Loucy (cell line): ENCODE results near the gene TKT.

Experiments
- H2AFZ ChIP-seq: fragments of 200-600 bp; sonication (generic); 2 replicates; pipeline ENCODE4 v1.6.0; 2016; ENCODE audit warnings: antibody characterized with exemption, mild to moderate bottlenecking, low read length, moderate library complexity
- H3F3A ChIP-seq: fragments of 200-600 bp; 2 replicates; pipeline ENCODE4 v1.6.0; 2016; ENCODE audit warnings: antibody characterized with exemption, low read depth, mild to moderate bottlenecking
- H3K27me3 ChIP-seq: fragments of 200-600 bp; sonication (generic); 2 replicates; pipeline ENCODE4 v1.6.1; 2014; ENCODE audit warnings: low read length, mild to moderate bottlenecking; ENCODE audit not compliant: insufficient read depth, poor library complexity, severe bottlenecking
- H3K36me3 ChIP-seq: fragments of 200-600 bp; sonication (generic); 2 replicates; pipeline ENCODE4 v1.6.1; 2016; ENCODE audit warnings: low read length; ENCODE audit not compliant: insufficient read depth
- H3K4me1 ChIP-seq: fragments of 200-600 bp; sonication (generic); 2 replicates; pipeline ENCODE4 v1.5.1; 2014; ENCODE audit warnings: low read length, mild to moderate bottlenecking; ENCODE audit not compliant: insufficient read depth, poor library complexity, severe bottlenecking
- H3K4me2 ChIP-seq: fragments of 200-600 bp; sonication (generic); 2 replicates; pipeline ENCODE4 v1.6.0; 2014; ENCODE audit warnings: antibody characterized with exemption, low read length, low read depth, mild to moderate bottlenecking; ENCODE audit not compliant: poor library complexity, severe bottlenecking
- H3K4me3 ChIP-seq: fragments of 200-600 bp; sonication (generic); 2 replicates; pipeline ENCODE4 v1.5.1; 2014; ENCODE audit warnings: low read length, mild to moderate bottlenecking, mixed read lengths; ENCODE audit not compliant: poor library complexity, severe bottlenecking
- H3K79me2 ChIP-seq: fragments of 200-600 bp; sonication (generic); 2 replicates; pipeline ENCODE4 v1.6.1; 2014; ENCODE audit warnings: low read length; ENCODE audit not compliant: insufficient read depth
- H3K9ac ChIP-seq: fragments of 200-600 bp; sonication (generic); 2 replicates; pipeline ENCODE4 v1.6.0; 2014; ENCODE audit warnings: mild to moderate bottlenecking, low read depth, low read length, moderate library complexity; ENCODE audit not compliant: poor library complexity, severe bottlenecking
- H3K9me2 ChIP-seq: fragments of 200-600 bp; sonication (generic); replicated peaks from 2 replicates; pipeline ENCODE4 v1.6.1; 2016; ENCODE audit warnings: low read depth, low read length, mixed read lengths
- H3K9me3 ChIP-seq: fragments of 200-600 bp; sonication (generic); 2 replicates; pipeline ENCODE4 v1.6.1; 2014; ENCODE audit warnings: mild to moderate bottlenecking, antibody characterized with exemption, low read length, low read depth; ENCODE audit not compliant: insufficient read depth
- H4K20me1 ChIP-seq: fragments of 200-600 bp; sonication (generic); 2 replicates; pipeline ENCODE4 v1.6.0; 2014; ENCODE audit warnings: antibody characterized with exemption, low read length, mild to moderate bottlenecking; ENCODE audit not compliant: insufficient read depth, poor library complexity, severe bottlenecking
- CTCF ChIP-seq: fragments of 200-600 bp; sonication (generic); conservative IDR thresholded peaks from 2 replicates; pipeline ENCODE4 v1.5.1; 2014; ENCODE audit warnings: mild to moderate bottlenecking, antibody characterized with exemption, low read length
- EZH2phosphoT487 ChIP-seq: fragments of 200-600 bp; IDR thresholded peaks from 2 replicates; pipeline ENCODE4 v1.6.1; 2018; ENCODE audit warnings: antibody characterized with exemption, mild to moderate bottlenecking, moderate library complexity, borderline replicate concordance

Gene TKT

GRCh38 chr3:53248161-53248560 lies 7.7 kb downstream of the TKT start:
- Histone ChIP-seq H2AFZ (no peak overlapping the region), H3K9me3 (no peaks in the 10 kb centered on the region), H3K4me2 (peak overlapping the region; percentile 26), H3K9me2 (no peaks in the 10 kb centered on the region), H3K9ac (no peak overlapping the region), H3F3A (no peaks in the 10 kb centered on the region), H3K4me1 (peaks cover 36% of the 10 kb centered on the region), H3K27me3 (no peaks in the 10 kb centered on the region), H3K36me3 (peaks cover 5% of the 10 kb centered on the region; the same call in 1 of the 2 replicates), H3K4me3 (no peak overlapping the region), H3K79me2 (peaks cover 98% of the 10 kb centered on the region), H4K20me1 (peaks cover 77% of the 10 kb centered on the region)
- TF ChIP-seq EZH2phosphoT487 (no peak), CTCF (no peak)

GRCh38 chr3:53247619-53248018 lies 8.2 kb downstream of the TKT start:
- peaks cover 5% of the 10 kb centered on the region; the same call in 1 of the 2 replicates for H3K36me3 ChIP-seq
- no peaks in the 10 kb centered on the region for H3K27me3 ChIP-seq
- no peak overlapping the region for H3K4me2 ChIP-seq
- H3F3A ChIP-seq, result no peaks in the 10 kb centered on the region
- no peaks in the 10 kb centered on the region for H3K9me2 ChIP-seq
- no peaks in the 10 kb centered on the region for H3K9me3 ChIP-seq
- peaks cover 78% of the 10 kb centered on the region for H4K20me1 ChIP-seq
- TF ChIP-seq EZH2phosphoT487, result no peak
- TF ChIP-seq CTCF, result no peak
- no peak overlapping the region for H3K4me3 ChIP-seq
- peaks cover 32% of the 10 kb centered on the region for H3K4me1 ChIP-seq
- no peak overlapping the region for H3K9ac ChIP-seq
- no peak overlapping the region for H2AFZ ChIP-seq
- peaks cover 98% of the 10 kb centered on the region for H3K79me2 ChIP-seq

GRCh38 chr3:53244271-53244670 lies 11.6 kb downstream of the TKT start:
- Histone ChIP-seq H3K9me2 (no peaks in the 10 kb centered on the region), H3K4me2 (no peak overlapping the region), H3K27me3 (no peaks in the 10 kb centered on the region), H2AFZ (no peak overlapping the region), H3K4me3 (no peak overlapping the region), H3F3A (no peaks in the 10 kb centered on the region), H3K4me1 (peaks cover 4% of the 10 kb centered on the region), H3K79me2 (peaks cover 84% of the 10 kb centered on the region), H4K20me1 (peaks cover 57% of the 10 kb centered on the region), H3K9ac (no peak overlapping the region), H3K36me3 (peaks cover 39% of the 10 kb centered on the region; the same call in 1 of the 2 replicates), H3K9me3 (no peaks in the 10 kb centered on the region)
- no peak for TF ChIP-seq EZH2phosphoT487
- TF ChIP-seq CTCF, result no peak
